ENCODE results near the gene ATP5F1E.

DNA sequence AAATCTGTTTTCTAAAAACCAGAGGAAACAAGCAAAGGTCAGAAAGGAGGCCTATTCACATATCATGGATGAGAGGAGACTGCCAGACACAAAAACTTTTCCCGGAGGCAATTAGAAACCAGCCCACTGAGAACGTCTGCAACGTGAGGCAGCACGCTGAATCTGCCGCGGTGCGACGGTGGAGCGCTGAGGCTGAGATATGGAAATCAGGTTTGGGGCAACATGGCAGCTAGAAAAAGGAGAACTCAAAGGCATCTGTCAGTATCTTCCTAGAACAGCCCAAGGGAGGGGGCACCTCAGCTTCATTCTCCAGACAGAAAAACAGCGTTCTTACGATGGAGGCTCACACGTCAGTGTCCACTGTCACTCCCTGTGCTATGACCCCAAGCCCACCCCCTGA, 5.3 kb upstream of the ATP5F1E start:
- TF ChIP-seq, protein P1, sequence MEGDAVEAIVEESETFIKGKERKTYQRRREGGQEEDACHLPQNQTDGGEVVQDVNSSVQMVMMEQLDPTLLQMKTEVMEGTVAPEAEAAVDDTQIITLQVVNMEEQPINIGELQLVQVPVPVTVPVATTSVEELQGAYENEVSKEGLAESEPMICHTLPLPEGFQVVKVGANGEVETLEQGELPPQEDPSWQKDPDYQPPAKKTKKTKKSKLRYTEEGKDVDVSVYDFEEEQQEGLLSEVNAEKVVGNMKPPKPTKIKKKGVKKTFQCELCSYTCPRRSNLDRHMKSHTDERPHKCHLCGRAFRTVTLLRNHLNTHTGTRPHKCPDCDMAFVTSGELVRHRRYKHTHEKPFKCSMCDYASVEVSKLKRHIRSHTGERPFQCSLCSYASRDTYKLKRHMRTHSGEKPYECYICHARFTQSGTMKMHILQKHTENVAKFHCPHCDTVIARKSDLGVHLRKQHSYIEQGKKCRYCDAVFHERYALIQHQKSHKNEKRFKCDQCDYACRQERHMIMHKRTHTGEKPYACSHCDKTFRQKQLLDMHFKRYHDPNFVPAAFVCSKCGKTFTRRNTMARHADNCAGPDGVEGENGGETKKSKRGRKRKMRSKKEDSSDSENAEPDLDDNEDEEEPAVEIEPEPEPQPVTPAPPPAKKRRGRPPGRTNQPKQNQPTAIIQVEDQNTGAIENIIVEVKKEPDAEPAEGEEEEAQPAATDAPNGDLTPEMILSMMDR (IDR thresholded peaks at IDR 0.05; ENCODE audit: borderline replicate concordance, extremely low read depth, low read length, poor library complexity, severe bottlenecking), result no peak
- TF ChIP-seq EZH2 (IDR thresholded peaks at IDR 0.05; ENCODE audit: borderline replicate concordance, low read depth, low read length, severe bottlenecking), result no peak
